Measurements from ENCODE around the gene JARID2. TPM values are rescaled to one million over a fixed set of nuclear protein-coding genes. Genes with fewer than 3 reads are reported as not detected.

Gene JARID2
- total and polyA plus RNA-seq, 4 donors: 1.4 to 12.3 (median 3.4) TPM

DNA sequence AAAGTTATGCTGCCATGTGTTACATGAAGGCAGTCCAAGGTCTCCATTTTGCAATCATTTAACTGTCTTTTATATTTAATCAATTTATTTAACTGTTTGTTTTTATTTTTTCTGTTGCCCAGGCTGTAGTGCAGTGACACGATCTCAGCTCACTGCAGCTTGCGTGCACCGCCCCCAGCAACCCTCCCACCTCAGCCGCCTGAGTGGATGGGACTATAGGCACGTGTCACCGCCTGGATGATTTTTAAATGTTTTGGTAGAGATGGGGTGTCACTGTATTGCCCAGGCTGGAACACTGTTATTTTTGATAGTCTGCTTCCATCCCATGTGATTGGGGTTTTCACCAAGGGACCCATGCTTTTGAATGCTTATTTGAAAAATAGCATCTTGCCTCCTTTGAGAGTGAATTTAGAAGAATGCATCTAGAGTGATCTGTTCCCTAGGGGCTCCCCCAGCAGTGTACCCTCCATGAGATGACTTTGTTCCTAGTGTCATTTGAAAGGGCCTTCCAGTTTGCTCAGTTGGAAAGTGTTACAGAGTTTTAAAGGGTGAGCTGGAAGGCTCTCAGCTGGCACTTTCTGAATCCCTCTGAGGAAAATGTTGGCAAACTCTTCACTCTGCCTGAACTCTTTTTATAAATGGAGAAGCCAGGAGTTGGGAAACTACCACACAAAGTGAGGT lies 143.4 kb downstream of the JARID2 start:
- no peak overlapping the region for H3K4me3 ChIP-seq (ENCODE audit: low read depth in 1 of 3, low read length in 3 of 3)
- H3K36me3 ChIP-seq (ENCODE audit: control insufficient read depth in 4 of 4, insufficient read depth in 3 of 4, low read depth in 1 of 4, low read length in 3 of 4): no peaks in the 10 kb centered on the region
- H3K4me1 ChIP-seq (ENCODE audit: control insufficient read depth in 4 of 4, insufficient read depth in 4 of 4, low read length in 3 of 4): peaks cover 9 to 20% (median 15%) of the 10 kb centered on the region in 4 donors
- 82% methylated on average over 6 of the region's 6 CpGs for WGBS
- no peak for DNase-seq (ENCODE audit: low spot score)
- no peaks in the 10 kb centered on the region for H3K9me3 ChIP-seq (ENCODE audit: control insufficient read depth in 4 of 4, low read length in 3 of 4)
- H3K27me3 ChIP-seq (ENCODE audit: control insufficient read depth in 4 of 4, insufficient read depth in 4 of 4, low read length in 3 of 4): no peaks in the 10 kb centered on the region
- no peak overlapping the region for H3K27ac ChIP-seq (ENCODE audit: low read depth in 1 of 2, low read length in 2 of 2)
- H3K9ac ChIP-seq (ENCODE audit: low read depth in 1 of 2, low read length in 2 of 2): no peak overlapping the region
- TF ChIP-seq RAD21 (IDR thresholded peaks at IDR 0.05) (peak in 1 of 2 donors; percentile 29), RXRA (IDR thresholded peaks at IDR 0.05) (peak in 1 of 2 donors; percentile 22), FOXA1 (IDR thresholded peaks at IDR 0.05) (no peak), FOXA2 (IDR thresholded peaks at IDR 0.05) (no peak), YY1 (IDR thresholded peaks at IDR 0.05) (peak; percentile 33)
- TF ChIP-seq, protein P1, sequence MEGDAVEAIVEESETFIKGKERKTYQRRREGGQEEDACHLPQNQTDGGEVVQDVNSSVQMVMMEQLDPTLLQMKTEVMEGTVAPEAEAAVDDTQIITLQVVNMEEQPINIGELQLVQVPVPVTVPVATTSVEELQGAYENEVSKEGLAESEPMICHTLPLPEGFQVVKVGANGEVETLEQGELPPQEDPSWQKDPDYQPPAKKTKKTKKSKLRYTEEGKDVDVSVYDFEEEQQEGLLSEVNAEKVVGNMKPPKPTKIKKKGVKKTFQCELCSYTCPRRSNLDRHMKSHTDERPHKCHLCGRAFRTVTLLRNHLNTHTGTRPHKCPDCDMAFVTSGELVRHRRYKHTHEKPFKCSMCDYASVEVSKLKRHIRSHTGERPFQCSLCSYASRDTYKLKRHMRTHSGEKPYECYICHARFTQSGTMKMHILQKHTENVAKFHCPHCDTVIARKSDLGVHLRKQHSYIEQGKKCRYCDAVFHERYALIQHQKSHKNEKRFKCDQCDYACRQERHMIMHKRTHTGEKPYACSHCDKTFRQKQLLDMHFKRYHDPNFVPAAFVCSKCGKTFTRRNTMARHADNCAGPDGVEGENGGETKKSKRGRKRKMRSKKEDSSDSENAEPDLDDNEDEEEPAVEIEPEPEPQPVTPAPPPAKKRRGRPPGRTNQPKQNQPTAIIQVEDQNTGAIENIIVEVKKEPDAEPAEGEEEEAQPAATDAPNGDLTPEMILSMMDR (IDR thresholded peaks at IDR 0.05; ENCODE audit: low read depth, low read length, missing input control): no peak

DNA sequence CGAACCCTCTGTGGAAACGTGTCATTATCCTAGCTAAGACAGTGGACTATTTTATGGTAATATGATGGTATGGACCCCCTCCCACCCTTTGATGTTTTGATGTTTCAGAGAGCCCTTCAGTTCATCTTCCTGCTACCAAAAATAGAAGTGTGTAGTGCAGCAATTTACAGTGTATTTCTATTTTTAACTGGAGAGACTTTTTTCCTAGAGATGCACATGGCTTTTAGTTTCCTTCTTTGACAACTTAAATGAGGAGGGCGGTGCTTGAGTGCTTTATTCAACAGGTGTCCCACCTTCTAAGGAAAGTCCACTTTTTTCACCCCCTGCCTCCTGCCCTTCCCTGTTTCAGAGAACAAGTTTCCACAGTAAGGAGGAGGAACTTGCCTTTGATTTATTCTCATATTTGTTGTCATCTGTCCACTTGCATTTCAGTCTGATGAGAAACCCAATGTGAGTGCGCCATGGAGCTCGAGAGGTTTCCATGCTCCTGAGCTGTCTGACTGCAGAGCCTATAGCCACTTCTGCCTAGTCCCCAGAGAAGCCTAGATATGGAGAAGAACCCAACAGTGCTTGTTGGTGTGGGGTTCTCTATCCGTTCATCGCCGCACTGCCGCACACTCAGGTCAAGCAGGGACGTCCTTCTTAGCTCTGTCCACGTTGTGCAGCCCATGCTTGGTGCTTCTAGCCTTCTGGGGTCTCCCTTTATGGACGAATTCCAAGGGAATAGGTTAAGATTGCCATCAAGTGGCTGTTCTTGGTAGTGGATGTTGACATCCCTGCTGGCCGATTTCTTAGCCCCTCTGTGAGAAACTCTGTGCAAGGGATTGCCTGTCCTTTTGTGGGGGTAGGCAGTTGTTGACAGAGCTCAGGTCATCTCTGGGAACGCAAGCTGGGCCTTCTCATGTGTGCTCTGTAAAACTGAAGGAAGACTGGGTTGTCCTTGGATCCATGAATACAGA lies 144.2 kb downstream of the JARID2 start:
- Histone ChIP-seq H3K9me3 (ENCODE audit: control insufficient read depth in 4 of 4, low read length in 3 of 4) (no peaks in the 10 kb centered on the region), H3K9ac (ENCODE audit: low read depth in 1 of 2, low read length in 2 of 2) (no peak overlapping the region), H3K27ac (ENCODE audit: low read depth in 1 of 2, low read length in 2 of 2) (no peak overlapping the region), H3K4me1 (ENCODE audit: control insufficient read depth in 4 of 4, insufficient read depth in 4 of 4, low read length in 3 of 4) (peaks cover 9 to 20% (median 15%) of the 10 kb centered on the region in 4 donors), H3K4me3 (ENCODE audit: low read depth in 1 of 3, low read length in 3 of 3) (no peak overlapping the region), H3K27me3 (ENCODE audit: control insufficient read depth in 4 of 4, insufficient read depth in 4 of 4, low read length in 3 of 4) (no peaks in the 10 kb centered on the region), H3K36me3 (ENCODE audit: control insufficient read depth in 4 of 4, insufficient read depth in 3 of 4, low read depth in 1 of 4, low read length in 3 of 4) (no peaks in the 10 kb centered on the region)
- peak; percentile 36 for DNase-seq (ENCODE audit: low spot score)
- WGBS: 62% methylated on average over 14 of the region's 14 CpGs
- TF ChIP-seq, protein P1 (IDR thresholded peaks at IDR 0.05; ENCODE audit: low read depth, low read length, missing input control): peak; percentile 49
- peak; percentile 74 to 88 for TF ChIP-seq RAD21 (IDR thresholded peaks at IDR 0.05)
- TF ChIP-seq, protein P2, sequence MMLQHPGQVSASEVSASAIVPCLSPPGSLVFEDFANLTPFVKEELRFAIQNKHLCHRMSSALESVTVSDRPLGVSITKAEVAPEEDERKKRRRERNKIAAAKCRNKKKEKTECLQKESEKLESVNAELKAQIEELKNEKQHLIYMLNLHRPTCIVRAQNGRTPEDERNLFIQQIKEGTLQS (IDR thresholded peaks at IDR 0.05): no peak

DNA sequence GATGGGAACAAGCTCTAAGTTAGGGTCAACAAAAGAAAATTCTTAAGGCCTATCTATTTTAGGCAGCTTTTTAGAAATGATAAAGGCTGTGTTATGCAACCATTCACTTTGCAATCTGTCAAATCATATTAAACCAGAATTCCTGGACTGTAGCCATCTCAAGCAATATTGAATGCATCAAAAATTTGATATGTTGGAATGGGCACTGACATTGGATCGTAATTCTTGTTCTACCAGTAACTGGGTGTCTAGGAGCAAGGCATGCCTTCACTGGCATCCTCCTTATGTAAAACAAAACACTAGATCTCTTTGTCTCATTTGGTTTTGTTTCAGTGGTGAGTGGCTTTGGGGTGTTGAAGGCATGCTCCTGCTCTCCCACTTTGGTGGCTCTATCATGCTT lies 145.6 kb downstream of the JARID2 start:
- Histone ChIP-seq H3K36me3 (ENCODE audit: control insufficient read depth in 4 of 4, insufficient read depth in 3 of 4, low read depth in 1 of 4, low read length in 3 of 4) (no peaks in the 10 kb centered on the region), H3K27ac (ENCODE audit: low read depth in 1 of 2, low read length in 2 of 2) (no peak overlapping the region), H3K4me1 (ENCODE audit: control insufficient read depth in 4 of 4, insufficient read depth in 4 of 4, low read length in 3 of 4) (peaks cover 11 to 31% (median 21%) of the 10 kb centered on the region in 4 donors), H3K9ac (ENCODE audit: low read depth in 1 of 2, low read length in 2 of 2) (no peak overlapping the region), H3K4me3 (ENCODE audit: low read depth in 1 of 3, low read length in 3 of 3) (no peak overlapping the region), H3K27me3 (ENCODE audit: control insufficient read depth in 4 of 4, insufficient read depth in 4 of 4, low read length in 3 of 4) (no peaks in the 10 kb centered on the region), H3K9me3 (ENCODE audit: control insufficient read depth in 4 of 4, low read length in 3 of 4) (no peaks in the 10 kb centered on the region)
- TF ChIP-seq RAD21 (IDR thresholded peaks at IDR 0.05) (no peak), HNF4A (conservative IDR thresholded peaks at IDR 0.05) (no peak), TAF1 (conservative IDR thresholded peaks at IDR 0.05) (no peak), JUND (IDR thresholded peaks at IDR 0.05) (no peak), YY1 (IDR thresholded peaks at IDR 0.05) (no peak), FOXA1 (IDR thresholded peaks at IDR 0.05) (no peak), RXRA (IDR thresholded peaks at IDR 0.05) (no peak)
- no peak for DNase-seq (ENCODE audit: low spot score)
- 90% methylated on average over 1 of the region's 1 CpG for WGBS

All from liver (tissue), 9 donors.